Adrenal gland (tissue), 5 donors: Measurements from ENCODE around the gene ABHD16B.

Experiments
- POLR2A ChIP-seq, 2 donors: fragments of 450-650 bp; IDR thresholded peaks; one replicate each; pipeline ENCODE4 v1.6.1; 2017; ENCODE audit warnings: antibody characterized with exemption in 2 of 2, mild to moderate bottlenecking in 2 of 2, moderate library complexity in 1 of 2
- TF ChIP-seq, protein P1 (sequence below), 6 experiments: fragments of 450-650 bp in 4 of 6; fragments of 200-600 bp in 2 of 6; sonication (generic) in 1 of 6; IDR thresholded peaks; 1 replicate in 5 of 6; 2 replicates in 1 of 6; pipeline versions ENCODE4 v1.5.1 to v1.8.0; 2016 to 2021; ENCODE audit warnings: antibody characterized with exemption in 6 of 6, mild to moderate bottlenecking in 2 of 6, moderate library complexity in 1 of 6
- donor health status: DM: no; HTN: no; CAD: no.

DNA sequence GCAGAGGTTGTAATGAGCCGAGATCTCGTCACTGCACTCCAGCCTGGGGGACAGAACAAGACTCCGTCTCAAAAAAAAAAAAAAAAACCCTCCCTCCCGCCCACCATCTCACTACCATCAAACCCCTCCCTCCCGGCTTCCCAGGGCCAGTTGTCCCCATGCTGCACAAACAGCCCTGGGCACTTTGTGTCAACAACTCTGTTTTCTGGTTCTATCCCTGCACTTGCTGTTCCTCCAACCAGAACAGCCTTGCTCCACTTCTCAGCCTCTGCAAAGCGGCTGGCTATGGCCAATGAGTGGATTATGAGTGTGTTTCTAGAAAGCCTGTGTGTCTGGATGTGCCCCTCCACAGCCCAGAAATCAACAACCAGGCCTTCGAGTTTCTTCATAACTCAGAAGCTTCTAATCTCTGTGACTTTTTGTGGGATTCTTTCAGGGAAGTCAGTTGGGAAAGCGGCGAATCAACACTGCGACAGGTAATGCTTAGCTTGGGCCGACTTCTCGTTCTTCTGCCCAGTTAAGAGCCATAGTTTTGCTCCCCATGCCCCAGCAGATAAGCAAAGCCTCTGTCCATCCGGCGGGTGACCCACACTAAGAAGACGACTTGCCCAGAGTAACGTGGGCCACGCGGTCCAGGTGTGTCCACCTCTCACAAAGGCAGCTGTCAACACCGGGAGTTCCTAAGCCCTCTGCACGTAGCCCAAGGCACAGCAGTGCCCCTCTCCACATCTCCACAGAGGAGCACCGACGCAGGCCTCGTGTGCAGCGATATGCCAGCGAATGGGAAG, 35.8 kb upstream of the ABHD16B start:
- TF ChIP-seq, protein P1, sequence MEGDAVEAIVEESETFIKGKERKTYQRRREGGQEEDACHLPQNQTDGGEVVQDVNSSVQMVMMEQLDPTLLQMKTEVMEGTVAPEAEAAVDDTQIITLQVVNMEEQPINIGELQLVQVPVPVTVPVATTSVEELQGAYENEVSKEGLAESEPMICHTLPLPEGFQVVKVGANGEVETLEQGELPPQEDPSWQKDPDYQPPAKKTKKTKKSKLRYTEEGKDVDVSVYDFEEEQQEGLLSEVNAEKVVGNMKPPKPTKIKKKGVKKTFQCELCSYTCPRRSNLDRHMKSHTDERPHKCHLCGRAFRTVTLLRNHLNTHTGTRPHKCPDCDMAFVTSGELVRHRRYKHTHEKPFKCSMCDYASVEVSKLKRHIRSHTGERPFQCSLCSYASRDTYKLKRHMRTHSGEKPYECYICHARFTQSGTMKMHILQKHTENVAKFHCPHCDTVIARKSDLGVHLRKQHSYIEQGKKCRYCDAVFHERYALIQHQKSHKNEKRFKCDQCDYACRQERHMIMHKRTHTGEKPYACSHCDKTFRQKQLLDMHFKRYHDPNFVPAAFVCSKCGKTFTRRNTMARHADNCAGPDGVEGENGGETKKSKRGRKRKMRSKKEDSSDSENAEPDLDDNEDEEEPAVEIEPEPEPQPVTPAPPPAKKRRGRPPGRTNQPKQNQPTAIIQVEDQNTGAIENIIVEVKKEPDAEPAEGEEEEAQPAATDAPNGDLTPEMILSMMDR (IDR thresholded peaks at IDR 0.05): no peak
- no peak for TF ChIP-seq POLR2A (IDR thresholded peaks at IDR 0.05)
